Endothelial cell of umbilical vein (primary cell): ENCODE measurements around the gene MED12L.

Experiments used
- EZH2 ChIP-seq: IDR thresholded peaks from 2 replicates; pipeline ENCODE4 v1.6.1; 2012; ENCODE audit warnings: borderline replicate concordance, low read depth, mild to moderate bottlenecking, moderate library complexity, low read length, inconsistent platforms; ENCODE audit not compliant: severe bottlenecking
- FOS ChIP-seq: IDR thresholded peaks from 2 replicates; pipeline ENCODE4 v1.6.1; 2011; ENCODE audit warnings: mild to moderate bottlenecking, low read length, moderate library complexity, borderline replicate concordance; ENCODE audit not compliant: insufficient read depth
- GATA2 ChIP-seq: IDR thresholded peaks from 2 replicates; pipeline ENCODE4 v1.7.0; 2011; ENCODE audit warnings: low read depth, mild to moderate bottlenecking, moderate library complexity, mixed read lengths, low read length; ENCODE audit not compliant: insufficient read length, insufficient read depth
- JUN ChIP-seq: IDR thresholded peaks from 2 replicates; pipeline ENCODE4 v1.6.1; 2011; ENCODE audit warnings: borderline replicate concordance, low read depth; ENCODE audit not compliant: insufficient read length, insufficient read depth
- MYC ChIP-seq: IDR thresholded peaks from one replicate; pipeline ENCODE4 v1.6.1; 2011; ENCODE audit warnings: mild to moderate bottlenecking, low read depth, low read length
- POLR2A ChIP-seq: IDR thresholded peaks from 2 replicates; pipeline ENCODE4 v1.6.1; 2012; ENCODE audit warnings: low read depth, mild to moderate bottlenecking, control low read depth, low read length
- POLR2AphosphoS5 ChIP-seq: IDR thresholded peaks from 2 replicates; pipeline ENCODE4 v1.6.1; 2012; ENCODE audit warnings: low read depth, mild to moderate bottlenecking, control low read depth, low read length, moderate library complexity; ENCODE audit not compliant: insufficient read depth
- TF ChIP-seq, protein P1 (sequence below), 2 donors: IDR thresholded peaks; 1 replicate in 1 of 2; 2 replicates in 1 of 2; pipeline ENCODE4 v1.5.1; 2011; ENCODE audit warnings: low read length in 2 of 2, mild to moderate bottlenecking in 2 of 2, moderate library complexity in 2 of 2, control low read depth in 1 of 2, inconsistent platforms in 1 of 2, low read depth in 1 of 2; ENCODE audit not compliant: insufficient read depth in 1 of 2; ENCODE audit errors: extremely low read depth in 1 of 2
- TF ChIP-seq, protein P2 (sequence below): IDR thresholded peaks from 2 replicates; pipeline ENCODE4 v1.6.1; 2011; ENCODE audit not compliant: insufficient read depth, insufficient read length

DNA sequence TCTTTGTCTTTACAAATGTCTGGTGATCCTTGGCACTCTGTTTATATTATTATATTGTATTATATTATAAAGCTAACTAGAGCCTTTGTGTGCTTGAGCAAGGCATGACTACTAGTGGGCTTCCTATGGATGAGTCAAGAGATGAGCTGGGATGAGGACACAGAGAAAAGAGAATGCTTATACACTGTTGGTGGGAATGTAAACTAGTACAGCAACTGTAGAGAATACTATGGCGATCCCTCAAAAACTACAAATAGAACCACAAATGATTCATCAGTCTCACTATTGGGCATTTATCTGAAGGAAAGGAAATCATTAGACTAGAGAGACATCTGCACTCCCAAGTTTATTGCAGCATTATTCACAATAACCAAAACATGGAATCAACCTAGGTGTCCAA lies 40.8 kb upstream of the MED12L start:
- no peak for TF ChIP-seq MYC
- TF ChIP-seq POLR2A, result no peak
- no peak for TF ChIP-seq JUN
- TF ChIP-seq, protein P1, sequence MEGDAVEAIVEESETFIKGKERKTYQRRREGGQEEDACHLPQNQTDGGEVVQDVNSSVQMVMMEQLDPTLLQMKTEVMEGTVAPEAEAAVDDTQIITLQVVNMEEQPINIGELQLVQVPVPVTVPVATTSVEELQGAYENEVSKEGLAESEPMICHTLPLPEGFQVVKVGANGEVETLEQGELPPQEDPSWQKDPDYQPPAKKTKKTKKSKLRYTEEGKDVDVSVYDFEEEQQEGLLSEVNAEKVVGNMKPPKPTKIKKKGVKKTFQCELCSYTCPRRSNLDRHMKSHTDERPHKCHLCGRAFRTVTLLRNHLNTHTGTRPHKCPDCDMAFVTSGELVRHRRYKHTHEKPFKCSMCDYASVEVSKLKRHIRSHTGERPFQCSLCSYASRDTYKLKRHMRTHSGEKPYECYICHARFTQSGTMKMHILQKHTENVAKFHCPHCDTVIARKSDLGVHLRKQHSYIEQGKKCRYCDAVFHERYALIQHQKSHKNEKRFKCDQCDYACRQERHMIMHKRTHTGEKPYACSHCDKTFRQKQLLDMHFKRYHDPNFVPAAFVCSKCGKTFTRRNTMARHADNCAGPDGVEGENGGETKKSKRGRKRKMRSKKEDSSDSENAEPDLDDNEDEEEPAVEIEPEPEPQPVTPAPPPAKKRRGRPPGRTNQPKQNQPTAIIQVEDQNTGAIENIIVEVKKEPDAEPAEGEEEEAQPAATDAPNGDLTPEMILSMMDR (IDR thresholded peaks at IDR 0.05; ENCODE audit: extremely low read depth in 1 of 2, insufficient read depth in 1 of 2, low read depth in 1 of 2, low read length in 2 of 2), result no peak
- TF ChIP-seq POLR2AphosphoS5, result no peak
- no peak for TF ChIP-seq EZH2
- TF ChIP-seq, protein P2, sequence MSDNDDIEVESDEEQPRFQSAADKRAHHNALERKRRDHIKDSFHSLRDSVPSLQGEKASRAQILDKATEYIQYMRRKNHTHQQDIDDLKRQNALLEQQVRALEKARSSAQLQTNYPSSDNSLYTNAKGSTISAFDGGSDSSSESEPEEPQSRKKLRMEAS, result no peak
- TF ChIP-seq GATA2, result no peak
- TF ChIP-seq FOS, result no peak
